COR-L47 (cell line): ENCODE measurements around the gene SYNCRIP.
"Not testable (repeated sequence)": the region's sequence is repeated elsewhere in the genome, so short reads cannot be mapped to it uniquely, and the experiment has no call there.

ENCODE experiments used
- DNase-seq: peaks from one replicate; lab custom pipeline; 2025; lab: John Stamatoyannopoulos, UW

SYNCRIP gene

DNA sequence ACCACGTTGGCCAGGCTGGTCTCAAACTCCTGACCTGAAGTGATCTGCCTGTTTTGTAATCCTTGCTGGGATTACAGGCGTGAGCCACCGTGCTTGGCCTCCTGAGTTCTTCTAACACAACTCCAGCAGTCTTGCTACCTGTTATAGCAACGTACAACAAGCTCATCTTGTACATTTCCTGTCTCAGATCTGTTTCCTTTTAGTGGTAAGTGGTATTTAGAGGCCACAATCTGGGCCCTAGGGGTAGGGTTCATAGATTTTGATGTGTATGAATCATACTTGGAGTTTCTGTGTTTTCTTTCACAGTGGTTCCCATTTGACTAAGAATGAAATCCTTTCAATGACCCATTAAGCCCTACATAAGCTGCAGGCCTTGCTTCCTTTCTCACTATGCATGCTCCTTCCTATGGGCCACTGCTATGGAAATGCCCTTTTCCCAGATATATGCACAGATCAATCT lies 27.1 kb upstream of the SYNCRIP start:
- DNase-seq, result no peak

DNA sequence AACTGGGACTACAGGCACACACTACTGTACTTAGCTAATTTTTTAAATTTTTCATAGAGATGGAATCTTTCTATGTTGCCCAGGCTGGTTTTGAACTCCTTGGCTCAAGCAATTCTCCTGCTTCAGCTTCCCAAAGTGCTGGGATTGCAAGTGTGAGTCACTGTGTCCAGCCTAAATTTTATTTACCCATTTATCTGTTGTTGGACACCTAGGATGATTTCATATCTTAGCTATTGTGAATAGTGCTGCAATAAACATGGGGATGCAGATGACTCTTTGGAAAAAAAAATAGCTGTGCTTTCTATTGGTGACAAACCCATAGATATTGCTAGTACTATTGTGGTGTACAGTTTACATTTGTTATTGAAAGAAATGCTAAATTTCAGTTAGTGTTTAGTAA lies 19.6 kb upstream of the SYNCRIP start:
- DNase-seq, result no peak

DNA sequence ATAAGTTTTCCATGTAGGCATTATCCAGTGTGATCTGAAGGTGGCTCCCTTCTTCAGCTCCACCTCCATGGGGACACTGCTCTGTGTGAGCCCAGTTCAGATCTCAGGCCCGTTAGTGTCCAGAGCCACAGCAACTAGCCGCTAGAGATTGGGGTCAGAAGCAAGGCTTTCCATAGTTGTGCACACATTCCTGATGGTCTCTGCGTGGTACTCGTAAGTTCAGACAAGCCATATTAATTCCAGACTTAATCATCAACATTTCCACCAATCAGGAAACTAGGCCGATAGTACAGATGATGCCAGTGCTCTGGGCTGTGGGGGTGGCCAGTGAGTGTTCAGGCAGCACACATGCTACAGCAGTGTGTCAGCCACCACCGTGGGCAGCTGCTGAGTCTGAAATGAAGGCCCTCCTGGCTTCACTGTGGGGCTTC lies 17.5 kb upstream of the SYNCRIP start:
- DNase-seq, result no peak

DNA sequence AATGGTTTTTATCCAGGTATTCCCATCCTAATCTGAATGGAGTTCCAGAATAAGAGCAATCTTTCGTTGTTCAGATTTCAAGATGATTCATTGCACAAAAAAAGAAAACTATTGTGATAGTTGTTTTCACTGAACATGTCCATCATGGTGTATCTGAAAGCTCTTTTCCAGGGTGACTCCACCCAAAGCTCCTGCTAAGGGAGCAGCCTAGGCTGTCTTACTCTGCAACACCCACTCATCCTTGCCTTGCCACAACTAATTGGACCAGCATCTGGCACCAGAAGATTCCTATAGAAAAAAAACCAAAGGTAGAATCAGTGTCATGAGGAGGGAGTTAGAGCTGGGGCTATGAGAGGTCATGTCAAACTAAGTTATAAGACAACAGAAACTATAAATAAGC lies 7.9 kb upstream of the SYNCRIP start:
- no peak for DNase-seq

DNA sequence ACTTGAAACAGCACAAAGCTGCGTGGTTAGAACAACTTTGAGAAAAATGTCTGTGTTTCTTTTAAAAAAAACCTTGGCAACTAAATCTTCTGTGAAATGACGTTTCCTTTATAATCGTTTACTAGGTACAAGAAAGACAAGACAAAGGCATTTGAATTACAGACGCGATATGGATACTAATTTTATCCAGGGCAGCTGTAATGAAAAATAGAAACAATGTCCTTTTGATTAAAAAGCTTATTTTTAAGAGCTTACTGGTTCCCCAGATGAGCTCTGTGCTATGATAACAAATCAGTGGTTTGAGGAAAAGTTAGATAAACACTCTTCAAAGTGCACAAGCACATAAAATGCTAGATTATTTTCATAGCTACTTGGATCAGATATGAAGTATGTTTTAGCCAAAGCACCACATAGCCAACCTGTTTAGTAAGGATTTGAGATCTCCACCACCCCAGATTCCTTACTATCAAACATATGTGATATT lies 1.6 kb upstream of the SYNCRIP start:
- DNase-seq, result no peak

DNA sequence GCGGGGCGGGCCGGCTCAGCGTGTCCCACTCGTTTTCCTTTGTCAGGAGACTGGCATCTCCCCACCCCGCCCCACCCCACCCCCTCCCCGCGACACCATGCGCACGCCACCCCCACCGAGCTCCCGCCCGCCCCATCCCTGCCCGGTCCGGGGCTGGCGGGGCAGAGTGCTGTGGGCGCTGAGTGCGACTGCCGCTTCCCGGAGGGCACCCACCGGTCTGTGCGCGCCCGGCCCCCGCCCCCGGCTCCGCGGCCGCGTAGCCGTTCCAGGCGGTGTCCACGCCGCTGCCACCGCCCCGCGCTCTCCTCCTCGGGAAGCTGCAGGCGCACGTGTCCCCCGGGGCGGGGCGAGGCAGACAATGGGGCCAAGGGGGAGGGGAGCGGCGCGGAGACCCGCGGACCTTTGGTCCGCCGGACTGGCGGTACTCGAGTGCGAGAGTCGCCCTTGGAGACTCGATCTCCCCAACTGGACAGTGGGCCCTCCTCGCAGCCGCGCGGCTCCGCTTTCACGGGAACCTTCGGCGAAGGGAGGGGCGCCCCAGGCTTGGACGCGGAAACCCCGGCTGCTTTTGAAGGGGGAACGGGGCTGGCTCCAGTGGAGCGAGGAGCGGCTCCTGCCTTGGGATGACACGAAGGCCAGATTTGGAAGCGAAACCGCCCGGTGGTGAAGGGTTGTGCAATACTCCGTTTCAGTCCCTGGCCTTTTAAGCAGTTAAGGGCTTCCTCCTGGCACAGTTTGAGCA lies 1.0 kb upstream of the SYNCRIP start:
- peak; percentile 93 for DNase-seq

DNA sequence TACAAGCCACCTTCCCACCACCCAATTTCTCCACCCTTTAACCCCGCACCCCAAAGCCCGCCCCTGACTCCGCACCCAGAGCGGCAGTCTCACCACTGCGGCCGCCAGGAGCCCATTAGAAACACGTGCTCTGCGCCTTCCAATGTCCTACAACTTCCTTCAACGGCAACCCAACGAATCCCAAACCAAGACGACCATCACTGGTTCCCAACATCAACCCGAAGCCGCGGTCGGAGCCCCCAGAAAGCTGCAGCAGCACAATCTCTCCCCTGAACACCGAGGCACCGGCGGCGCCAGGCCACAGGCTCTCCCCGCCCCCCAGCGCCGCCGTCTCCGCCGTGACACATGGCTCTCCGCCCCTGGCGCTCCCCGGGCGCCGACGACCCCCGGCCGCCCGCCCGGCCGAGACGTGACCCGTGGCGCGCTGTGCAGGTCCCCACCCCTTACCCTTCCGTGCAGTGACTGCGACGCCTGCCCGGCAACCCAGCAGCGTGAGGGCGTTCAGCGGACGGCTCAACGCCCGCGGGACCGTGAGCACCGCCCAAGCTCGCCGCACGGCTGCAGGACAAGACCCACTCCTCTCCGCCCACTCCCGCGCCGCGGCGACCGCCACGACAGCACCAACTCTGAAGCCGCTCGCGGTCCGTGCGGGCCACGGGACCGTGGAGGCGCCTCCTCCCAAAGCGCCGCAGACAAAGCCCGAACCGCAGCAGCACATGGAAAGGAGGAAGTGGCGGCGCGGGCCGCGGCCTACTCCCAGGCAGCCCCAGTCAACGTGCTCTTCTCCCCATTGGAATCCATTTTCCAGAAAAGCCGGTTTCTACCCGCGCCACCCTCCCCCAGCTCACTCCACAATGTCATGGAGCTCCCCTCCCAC lies 551 bp downstream of the SYNCRIP start:
- DNase-seq, result peak; percentile 47

DNA sequence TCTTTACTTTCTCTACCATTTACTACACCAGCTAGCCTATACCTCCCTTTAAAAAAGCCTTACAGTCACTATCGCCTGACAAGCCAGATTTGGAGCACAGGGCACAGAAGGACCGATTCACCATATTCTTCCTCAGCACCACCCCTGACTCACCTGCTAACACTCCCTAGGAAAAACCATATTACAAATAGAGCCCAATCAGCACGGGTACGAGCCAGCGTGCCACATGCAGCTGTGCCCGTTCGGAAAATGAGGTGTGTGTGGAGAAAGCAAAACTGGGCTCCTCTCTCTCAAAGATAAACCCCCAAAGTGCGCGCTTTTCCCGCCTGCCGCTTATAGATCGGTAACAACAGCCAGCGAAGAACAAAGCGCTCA lies 1.2 kb downstream of the SYNCRIP start:
- DNase-seq, result no peak

DNA sequence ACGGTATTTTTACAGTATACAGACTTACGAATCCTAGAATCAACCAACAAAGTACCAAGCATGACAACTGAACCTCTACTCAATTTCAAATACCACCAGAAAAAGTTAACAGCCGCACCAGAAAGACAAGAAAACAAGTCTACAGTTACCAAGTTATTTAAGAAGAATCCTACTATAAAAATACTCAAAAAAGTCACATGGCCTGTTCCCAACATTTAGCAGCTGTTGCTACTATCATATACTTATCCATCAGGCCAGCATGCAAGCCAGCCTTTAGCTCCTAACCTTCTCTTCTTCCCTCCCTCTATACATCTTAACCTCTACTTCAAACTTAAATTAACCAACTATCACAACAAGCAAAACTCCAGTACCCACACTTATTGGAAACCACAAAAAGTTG lies 1.9 kb downstream of the SYNCRIP start:
- DNase-seq, result no peak

DNA sequence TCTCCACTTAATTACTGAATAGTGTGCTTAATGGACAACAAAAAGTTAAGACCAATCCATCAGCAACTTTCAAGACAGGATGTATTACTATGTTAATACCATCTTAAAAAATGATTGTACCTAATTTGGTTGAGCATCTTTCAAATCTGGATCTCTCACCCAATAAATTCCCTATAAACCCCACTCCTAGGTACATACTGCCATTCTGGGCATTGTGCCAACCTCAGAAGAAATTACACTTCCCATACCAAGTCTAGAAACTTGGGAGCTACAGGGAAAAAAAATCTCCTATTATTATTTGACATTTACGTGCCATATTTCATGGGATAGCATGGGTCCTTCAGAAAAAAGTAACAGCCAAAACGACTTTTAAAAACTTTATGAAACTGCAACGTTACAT lies 5.1 kb downstream of the SYNCRIP start:
- no peak for DNase-seq

DNA sequence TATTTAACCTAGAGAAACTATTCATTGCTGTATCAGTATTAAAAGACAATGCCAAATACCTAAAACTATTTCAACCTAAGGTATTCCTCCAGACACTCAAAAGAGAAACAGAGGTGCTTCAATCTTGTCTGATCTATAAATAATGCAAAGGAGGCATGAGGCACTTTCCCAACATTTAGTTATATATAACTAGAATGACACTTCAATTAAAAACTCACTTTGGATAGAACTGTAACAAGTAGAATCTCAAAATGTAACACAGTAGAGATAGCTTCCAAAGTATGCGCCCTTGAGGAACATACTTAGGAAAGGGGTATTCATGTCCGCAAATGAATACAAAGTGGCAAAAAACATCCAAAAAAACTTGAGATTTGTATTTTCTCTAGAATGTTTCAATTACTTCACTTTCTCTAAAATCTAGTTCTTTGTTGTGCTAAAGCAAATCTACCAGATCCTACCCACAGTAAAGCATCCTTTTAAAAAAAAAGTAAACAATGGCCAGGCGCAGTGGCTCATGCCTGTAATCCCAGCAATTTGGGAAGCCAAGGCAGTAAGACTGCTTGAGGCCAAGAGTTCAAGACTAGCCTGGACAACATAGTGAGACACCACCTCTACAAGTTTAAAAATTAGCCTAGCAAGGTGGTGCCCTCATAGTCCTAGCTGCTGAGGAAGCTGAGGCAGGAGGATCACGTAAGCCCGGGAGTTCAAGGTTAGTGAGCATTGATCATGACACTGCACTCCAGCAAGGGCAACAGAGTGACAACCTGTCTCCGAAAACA lies 10.3 kb downstream of the SYNCRIP start:
- no peak for DNase-seq

DNA sequence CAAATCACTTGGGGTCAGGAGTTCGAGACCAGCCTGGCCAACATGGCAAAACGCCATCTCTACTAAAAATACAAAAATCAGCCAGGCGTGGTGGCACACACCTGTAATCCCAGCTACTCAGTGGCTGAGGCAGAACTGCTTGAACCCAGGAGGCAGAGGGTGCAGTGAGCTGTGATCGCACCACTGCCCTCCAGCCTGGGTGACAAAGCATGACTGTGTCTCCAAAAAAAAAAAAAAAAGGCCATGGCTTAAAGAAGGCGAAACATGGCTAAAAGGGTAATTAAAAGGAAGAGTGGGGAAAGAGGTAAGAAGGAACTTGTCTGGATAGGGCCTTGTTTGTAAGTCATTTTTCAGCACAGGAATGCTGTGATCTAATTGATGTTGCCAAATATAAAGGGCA lies 11.6 kb downstream of the SYNCRIP start:
- not testable (repeated sequence) for DNase-seq

DNA sequence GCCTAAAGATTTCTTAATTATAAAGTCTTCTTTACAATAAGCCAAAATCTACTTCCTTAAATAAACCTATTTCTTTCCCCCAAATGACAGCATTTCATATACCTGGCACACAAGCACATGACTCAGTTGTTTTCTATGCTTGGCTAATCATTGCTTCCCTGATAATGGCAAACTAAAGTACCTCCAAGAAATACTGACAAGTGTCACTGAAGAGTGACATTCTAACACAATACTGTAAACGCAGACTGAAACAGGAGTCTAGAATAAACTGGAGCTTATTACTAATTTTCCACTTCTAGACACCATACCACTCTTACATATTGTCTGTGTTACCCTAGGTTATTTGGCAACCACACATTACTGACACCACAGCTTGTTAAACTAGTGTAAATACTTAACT lies 14.3 kb downstream of the SYNCRIP start:
- DNase-seq, result no peak

DNA sequence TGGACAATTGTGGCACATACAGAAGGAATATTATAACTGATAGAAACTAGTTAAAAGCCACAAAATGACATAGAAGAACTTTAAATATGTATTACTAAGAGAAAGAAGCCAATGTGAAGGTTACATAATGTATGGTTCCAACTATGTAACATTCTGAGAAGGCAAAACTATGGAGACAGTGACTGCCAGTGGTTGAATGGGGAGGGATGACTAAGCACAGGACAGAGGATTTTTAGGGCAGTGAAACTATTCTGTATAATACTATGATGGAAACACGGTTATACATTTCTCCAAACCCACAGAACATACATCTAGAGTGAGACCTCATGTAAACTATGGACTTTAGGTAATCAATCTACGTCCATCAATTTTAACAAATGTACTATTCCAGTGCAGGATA lies 22.4 kb downstream of the SYNCRIP start:
- DNase-seq, result no peak

DNA sequence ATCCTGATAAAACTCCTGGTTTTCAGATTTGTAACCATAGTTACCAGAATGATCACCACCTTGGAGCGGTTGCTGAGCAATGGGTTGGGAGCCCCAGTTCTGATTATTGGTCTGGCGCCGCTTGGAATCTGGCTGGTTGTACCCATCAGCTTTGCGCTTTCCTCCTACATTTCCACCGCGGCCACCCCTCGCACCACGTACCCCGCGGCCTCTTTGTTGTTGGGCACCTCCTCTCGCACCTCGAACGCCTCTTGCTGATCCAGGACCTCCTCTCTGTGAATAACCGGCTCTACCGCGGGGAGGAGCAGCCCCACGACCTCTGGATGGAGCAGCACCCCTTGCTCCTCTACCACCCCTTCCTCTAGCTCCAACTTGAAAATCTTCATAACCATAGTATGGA lies 27.9 kb downstream of the SYNCRIP start:
- no peak for DNase-seq

DNA sequence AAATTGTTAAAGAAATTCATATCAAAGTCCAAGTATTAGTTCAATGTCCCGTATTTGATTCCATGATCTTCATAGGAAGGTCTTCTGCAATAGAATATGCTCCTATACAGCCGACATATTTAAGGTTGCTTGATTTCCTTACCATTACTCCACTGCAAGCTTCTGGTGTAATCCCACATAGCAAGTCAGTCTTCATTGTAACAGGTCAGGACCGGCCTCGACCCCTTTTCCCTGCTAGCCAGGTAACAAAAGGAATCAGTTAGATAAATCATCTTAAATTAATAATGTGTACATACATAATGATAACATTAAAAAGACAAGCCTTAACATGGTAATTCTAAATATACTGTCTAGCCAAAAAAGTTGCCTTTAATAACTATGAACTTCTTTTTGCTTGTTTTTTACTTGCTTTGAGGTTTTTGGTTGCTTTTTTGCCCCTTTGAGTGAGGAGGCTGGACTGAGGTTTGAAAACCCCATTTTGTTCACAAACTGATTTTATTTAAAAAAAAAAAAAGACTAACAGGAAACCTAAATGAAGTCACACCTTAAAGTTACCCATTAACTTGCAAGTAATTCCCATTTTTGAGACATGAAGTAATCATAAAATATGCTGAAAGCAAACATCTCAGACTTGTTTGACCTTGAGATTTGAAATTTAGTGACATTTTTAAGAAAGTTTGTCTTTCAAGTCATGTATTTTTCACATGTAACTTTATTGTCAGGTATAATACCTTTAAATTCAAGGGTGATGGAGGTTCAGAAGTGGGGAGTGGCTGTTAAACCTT lies 29.8 kb downstream of the SYNCRIP start:
- no peak for DNase-seq

DNA sequence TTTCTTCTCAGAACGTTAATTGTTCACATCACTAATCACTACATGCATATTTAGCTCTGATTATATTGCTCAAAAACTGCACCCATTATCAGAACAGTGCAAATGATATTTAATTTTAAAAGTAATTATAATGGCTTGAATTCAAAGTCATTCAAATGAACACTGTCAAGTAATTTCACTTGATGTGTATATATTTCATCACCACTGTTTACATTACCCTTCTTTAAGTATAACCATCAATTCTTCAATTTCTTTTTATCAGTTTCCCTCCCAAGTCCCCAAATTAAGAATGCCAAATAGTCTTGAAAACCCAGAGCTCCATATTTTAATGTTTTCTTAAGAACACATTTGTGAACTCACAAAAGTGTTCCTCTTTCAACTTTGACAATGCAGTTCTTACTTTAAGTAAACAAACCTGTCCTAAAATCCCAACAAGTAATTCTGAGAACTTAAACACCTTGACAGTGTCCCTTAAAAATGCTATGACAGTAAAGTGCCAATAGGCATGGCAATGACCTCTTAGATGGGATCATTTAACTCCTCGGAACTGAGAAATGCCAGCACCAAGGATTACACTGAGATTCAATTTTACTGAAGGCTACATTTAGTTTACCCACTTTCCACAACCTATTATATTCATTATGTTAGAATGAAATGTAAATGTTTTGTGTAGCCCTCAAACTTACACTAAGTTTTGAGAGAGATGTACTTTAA lies 32.3 kb downstream of the SYNCRIP start:
- DNase-seq, result no peak

DNA sequence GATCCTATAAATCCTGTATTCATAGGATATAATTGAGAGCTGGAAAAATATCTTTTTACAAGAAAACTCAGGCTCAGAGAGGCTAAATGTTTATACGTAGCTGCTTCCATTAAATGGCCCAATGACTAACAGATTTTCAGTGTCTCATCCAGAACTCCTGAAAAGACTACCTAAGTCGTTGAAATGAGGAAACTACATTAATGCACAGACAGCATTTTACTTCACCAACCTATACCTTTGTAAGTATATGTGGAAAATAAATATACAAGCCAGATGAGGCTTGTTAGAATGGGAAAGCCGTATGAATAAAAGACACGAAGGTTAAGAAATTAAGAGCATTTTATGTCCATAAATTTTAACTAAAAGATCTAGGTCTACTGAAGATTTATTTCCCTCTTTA lies 40.6 kb downstream of the SYNCRIP start:
- no peak for DNase-seq

DNA sequence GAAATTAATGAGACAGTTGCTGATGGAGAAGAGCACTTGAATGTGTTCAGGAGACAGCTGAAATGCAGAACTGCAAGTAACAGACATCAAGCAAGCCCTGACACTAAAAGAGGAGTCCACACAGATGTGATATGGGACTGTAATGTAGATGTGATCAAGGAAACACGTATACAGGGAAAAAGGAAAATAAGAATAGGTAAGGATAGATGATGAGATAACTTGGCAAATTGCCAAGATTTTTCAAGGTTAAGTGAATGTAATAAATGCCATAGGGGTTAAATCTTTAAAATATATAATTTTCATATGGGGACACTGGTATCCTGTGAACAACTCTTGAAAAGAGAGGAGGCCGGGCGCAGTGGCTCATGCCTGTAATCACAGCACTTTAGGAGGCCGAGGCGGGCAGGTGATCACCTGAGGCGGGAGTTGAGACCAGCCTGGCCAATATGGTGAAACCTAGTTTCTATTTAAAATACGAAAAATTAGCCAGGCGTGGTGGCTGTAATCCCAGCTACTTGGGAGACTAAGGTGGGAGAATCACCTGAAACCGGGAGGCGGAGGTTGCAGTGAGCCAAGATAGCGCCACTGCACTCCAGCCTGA lies 41.9 kb downstream of the SYNCRIP start:
- DNase-seq, result no peak

DNA sequence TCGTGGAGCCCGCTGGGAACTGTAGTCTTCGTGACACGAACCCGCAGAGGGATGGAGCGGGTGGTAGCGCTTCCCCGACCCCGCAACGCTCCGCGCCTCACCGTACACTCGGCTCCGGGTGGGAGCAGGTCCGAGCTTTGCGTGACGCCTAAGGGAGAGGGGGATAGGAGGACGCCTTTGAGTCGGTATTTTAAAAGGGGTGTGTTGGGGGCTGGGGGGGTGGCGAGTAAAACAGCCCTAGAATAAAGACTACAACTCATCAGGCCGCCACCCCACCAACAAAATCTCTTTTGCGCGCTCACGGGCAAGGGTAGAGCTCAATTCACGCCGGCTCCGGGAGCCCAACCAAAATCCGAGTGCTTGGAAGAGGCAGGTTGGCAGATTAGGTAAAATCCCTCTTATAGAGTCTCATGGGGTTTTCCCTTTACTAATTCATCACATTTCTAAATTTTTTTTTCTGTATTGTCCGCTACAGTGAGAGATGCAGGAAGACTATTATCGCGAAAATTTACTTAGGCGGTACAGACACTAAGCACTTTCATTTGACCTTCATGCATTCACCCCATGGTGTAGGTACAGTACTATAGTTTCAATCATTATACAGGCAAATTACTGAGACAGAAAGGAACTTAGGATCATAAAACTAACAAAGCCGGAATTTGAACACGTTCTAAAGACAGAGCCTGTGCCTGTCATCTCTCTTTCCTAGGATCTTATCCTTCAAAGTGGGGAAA lies 48.3 kb downstream of the SYNCRIP start:
- DNase-seq, result peak; percentile 21
